ENCODE results near the gene IGF2.

DNA sequence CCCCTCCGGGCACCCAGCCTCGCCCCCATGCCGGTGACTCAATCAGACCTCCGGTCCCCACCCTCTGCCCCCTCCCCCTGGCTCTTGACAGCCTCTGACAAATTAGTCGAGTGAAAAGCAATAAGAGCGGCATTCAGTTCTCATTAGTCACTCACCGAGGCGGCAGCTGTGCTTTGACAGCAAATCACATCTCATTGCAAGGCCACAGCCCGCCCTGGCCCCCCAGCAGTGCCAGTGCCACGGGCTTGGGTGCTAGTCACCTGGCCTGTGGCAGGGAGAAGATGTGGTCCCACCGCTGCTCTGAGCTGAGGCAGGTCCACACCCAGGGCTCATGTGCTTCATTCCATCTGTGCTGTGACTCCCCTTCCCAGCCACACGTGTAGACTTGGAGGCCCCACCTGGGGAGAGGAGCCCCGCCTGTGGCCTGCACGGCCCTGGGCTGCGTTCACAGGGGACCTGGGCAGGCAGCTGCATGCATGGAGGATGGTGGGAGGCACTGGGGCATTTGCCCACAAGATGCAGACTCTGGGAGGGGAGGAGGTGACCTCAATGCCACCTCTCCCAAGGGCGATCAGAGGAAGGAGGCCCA is 39.8 kb upstream of the IGF2 start:
- TF ChIP-seq, protein P1, sequence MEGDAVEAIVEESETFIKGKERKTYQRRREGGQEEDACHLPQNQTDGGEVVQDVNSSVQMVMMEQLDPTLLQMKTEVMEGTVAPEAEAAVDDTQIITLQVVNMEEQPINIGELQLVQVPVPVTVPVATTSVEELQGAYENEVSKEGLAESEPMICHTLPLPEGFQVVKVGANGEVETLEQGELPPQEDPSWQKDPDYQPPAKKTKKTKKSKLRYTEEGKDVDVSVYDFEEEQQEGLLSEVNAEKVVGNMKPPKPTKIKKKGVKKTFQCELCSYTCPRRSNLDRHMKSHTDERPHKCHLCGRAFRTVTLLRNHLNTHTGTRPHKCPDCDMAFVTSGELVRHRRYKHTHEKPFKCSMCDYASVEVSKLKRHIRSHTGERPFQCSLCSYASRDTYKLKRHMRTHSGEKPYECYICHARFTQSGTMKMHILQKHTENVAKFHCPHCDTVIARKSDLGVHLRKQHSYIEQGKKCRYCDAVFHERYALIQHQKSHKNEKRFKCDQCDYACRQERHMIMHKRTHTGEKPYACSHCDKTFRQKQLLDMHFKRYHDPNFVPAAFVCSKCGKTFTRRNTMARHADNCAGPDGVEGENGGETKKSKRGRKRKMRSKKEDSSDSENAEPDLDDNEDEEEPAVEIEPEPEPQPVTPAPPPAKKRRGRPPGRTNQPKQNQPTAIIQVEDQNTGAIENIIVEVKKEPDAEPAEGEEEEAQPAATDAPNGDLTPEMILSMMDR (IDR thresholded peaks at IDR 0.05), result no peak
- TF ChIP-seq POLR2A (IDR thresholded peaks at IDR 0.05) (no peak), POLR2AphosphoS5 (IDR thresholded peaks at IDR 0.05) (no peak)
